AG10803 (cell line): ENCODE data around the gene PAPSS2.

Source experiments
- DNase-seq: peaks from one replicate; pipeline ENCODE4 v3.0.0; 2010; ENCODE audit warnings: low read depth
- H3K4me3 ChIP-seq: 2 replicates; pipeline ENCODE4 v1.5.1; 2011; ENCODE audit warnings: mild to moderate bottlenecking, low read length, control low read depth
- CTCF ChIP-seq: conservative IDR thresholded peaks from 2 replicates; pipeline ENCODE4 v1.5.1; 2011; ENCODE audit warnings: mild to moderate bottlenecking, low read length, control low read depth, inconsistent platforms

Gene PAPSS2

DNA sequence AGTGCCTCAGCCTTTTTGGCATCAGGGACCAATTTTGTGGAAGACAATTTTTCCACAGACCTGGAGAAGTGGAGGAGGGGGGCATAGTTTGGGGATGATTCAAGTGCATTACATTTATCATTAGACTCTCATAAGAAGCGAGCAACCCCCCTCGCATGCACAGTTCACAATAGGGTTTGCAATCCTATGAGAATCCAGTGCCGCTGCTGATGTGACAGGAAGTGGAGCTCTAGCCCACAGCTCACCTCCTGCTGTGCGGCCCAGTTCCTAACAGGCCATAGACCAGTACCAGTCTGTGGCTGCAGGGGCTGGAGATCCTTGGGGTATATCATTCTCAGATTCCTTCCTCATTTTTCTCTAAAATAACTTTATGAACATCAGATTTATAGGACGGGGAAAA is 107.6 kb downstream of the PAPSS2 start:
- peak; percentile 5 for DNase-seq
- H3K4me3 ChIP-seq = no peak overlapping the region
- no peak for TF ChIP-seq CTCF

DNA sequence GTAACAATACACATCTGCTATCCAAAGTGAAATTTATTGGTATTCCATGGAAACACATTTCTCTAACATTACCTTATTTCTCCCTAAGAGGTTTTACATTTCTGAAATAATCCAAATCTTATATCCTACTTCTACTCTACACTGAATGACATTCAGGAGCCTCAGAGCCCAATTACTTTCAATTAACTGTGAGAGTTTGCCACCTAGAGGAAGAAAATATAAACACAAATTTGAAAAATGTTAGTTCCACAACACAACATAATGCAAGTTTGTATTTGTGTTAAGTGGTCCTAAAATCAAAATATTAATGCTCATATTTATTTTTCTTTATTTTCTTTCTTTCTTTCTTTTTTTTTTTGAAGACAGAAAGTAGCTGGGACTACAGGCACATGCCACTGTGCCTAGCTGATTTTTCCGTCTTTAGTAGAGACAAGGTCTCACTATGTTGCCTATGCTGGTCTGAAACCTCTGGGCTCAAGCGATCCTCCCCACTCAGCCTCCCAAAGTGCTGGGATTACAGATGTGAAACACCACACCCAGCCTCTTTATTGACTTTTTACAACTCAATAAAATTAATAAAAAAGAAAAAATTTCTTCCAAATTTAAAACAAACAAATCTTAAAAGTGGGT is 112.3 kb downstream of the PAPSS2 start:
- peak; percentile 64 for TF ChIP-seq CTCF
- no peak overlapping the region for H3K4me3 ChIP-seq
- peak; percentile 34 for DNase-seq

- DNase-seq = peak; percentile 21
- no peak overlapping the region for H3K4me3 ChIP-seq
- no peak for TF ChIP-seq CTCF
Measured at GRCh38 chr10:87775766-87776165, 116.1 kb downstream of the PAPSS2 start.

GRCh38 chr10:87776328-87776727 is 116.7 kb downstream of the PAPSS2 start:
- no peak for TF ChIP-seq CTCF
- H3K4me3 ChIP-seq = no peak overlapping the region
- no peak for DNase-seq

- TF ChIP-seq CTCF = no peak
- no peak for DNase-seq
Measured at GRCh38 chr10:87781545-87781944, 121.9 kb downstream of the PAPSS2 start.

GRCh38 chr10:87782721-87783120 is 123.0 kb downstream of the PAPSS2 start:
- no peak for DNase-seq
- no peak for TF ChIP-seq CTCF
- H3K4me3 ChIP-seq = no peak overlapping the region

More at GRCh38 chr10:87781545-87781944, 121.9 kb downstream of the PAPSS2 start:
- H3K4me3 ChIP-seq = no peak overlapping the region

- DNase-seq = no peak
- TF ChIP-seq CTCF = no peak
- H3K4me3 ChIP-seq = no peak overlapping the region
Measured at GRCh38 chr10:87786421-87786820, 126.7 kb downstream of the PAPSS2 start.
